ENCODE results near the gene LRRC75A.

LRRC75A gene

DNA sequence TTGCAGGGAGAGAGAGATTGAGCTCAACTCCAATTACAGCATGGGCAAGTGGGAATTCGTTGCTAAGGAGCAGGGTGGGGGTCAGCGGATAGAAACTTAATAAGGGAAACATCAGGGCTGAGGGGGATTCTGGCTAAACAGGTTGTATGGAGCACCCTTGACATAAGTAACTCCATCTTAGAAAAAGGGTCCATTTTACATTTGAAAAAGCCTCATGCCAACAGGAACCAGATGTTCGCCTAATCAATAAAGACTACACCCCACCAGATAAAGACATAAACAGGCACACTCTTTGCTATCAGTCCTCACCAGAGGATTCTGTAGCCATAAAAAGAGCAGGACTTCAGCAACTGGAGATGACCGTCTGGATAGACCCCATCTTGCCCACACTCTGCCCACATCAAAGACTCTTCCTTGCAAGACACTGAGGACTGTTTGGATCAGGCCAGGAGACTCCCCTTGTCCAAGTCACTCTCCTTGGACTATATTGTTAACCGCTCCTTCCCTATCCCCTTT is 1.6 kb upstream of the LRRC75A start:
- Histone ChIP-seq H3K27me3 (ENCODE audit: insufficient read depth, poor library complexity, severe bottlenecking) (no peaks in the 10 kb centered on the region), H3K27ac (replicated peaks) (no peak overlapping the region), H3K4me3 (replicated peaks; ENCODE audit: insufficient read depth, low read length) (no peak overlapping the region)
- no peak for DNase-seq (ENCODE audit: low read depth in 1 of 2, low spot score in 1 of 2)
- TF ChIP-seq, protein P1, sequence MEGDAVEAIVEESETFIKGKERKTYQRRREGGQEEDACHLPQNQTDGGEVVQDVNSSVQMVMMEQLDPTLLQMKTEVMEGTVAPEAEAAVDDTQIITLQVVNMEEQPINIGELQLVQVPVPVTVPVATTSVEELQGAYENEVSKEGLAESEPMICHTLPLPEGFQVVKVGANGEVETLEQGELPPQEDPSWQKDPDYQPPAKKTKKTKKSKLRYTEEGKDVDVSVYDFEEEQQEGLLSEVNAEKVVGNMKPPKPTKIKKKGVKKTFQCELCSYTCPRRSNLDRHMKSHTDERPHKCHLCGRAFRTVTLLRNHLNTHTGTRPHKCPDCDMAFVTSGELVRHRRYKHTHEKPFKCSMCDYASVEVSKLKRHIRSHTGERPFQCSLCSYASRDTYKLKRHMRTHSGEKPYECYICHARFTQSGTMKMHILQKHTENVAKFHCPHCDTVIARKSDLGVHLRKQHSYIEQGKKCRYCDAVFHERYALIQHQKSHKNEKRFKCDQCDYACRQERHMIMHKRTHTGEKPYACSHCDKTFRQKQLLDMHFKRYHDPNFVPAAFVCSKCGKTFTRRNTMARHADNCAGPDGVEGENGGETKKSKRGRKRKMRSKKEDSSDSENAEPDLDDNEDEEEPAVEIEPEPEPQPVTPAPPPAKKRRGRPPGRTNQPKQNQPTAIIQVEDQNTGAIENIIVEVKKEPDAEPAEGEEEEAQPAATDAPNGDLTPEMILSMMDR (IDR thresholded peaks at IDR 0.05; ENCODE audit: insufficient read depth, low read length): no peak
- TF ChIP-seq SPI1 (IDR thresholded peaks at IDR 0.05; ENCODE audit: borderline replicate concordance, low read depth) (no peak), POLR2AphosphoS5 (IDR thresholded peaks at IDR 0.05; ENCODE audit: low read depth) (no peak)

DNA sequence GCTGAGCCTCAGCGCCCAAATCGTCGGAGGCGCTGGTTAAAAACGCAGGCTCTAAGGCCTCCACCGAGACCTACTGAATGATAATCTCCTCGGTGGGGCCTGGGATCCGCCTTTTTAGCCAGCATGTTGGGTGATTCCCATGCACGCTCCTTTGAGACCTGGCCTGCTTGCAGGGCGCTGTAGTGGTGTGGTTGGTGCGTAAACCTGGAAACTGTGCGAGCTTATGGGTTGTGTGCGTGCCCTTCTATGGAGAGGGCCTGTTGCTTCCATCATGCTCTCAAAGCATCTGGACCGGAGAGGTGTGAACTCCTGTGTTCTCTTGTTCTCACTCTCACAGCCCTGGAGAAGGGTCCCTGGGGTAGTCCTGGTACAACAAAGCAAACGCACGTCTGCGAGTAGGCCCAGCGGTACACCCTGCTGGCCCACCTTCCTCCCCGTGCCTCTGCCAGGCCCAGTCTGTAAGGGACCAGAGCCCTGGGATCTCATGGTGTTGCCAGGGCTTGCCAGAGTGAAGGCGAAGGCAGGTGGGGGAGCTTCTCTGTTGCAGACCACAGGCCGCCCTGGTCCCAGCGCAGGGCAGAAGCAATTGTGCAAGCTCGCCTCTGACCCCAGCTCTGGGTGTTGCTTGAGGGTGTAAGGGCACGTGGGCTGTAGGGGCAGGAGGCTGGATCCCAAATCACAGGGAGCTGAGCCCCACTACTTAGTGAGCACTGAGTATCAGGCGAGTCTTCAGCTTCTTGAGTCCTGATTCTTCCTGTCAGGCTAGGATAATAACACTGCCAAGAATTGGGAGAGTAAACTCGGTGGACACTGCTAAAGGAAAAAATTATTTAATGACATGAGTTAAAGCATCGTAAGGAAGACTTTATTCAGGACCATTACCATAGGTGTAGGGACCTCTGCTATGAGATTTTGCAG is 879 bp upstream of the LRRC75A start:
- H3K4me3 ChIP-seq (replicated peaks; ENCODE audit: insufficient read depth, low read length): no peak overlapping the region
- TF ChIP-seq POLR2AphosphoS5 (IDR thresholded peaks at IDR 0.05; ENCODE audit: low read depth): no peak
- no peak for TF ChIP-seq SPI1 (IDR thresholded peaks at IDR 0.05; ENCODE audit: borderline replicate concordance, low read depth)
- TF ChIP-seq GABPA (IDR thresholded peaks at IDR 0.05; ENCODE audit: low read depth): no peak
- TF ChIP-seq, protein P2, sequence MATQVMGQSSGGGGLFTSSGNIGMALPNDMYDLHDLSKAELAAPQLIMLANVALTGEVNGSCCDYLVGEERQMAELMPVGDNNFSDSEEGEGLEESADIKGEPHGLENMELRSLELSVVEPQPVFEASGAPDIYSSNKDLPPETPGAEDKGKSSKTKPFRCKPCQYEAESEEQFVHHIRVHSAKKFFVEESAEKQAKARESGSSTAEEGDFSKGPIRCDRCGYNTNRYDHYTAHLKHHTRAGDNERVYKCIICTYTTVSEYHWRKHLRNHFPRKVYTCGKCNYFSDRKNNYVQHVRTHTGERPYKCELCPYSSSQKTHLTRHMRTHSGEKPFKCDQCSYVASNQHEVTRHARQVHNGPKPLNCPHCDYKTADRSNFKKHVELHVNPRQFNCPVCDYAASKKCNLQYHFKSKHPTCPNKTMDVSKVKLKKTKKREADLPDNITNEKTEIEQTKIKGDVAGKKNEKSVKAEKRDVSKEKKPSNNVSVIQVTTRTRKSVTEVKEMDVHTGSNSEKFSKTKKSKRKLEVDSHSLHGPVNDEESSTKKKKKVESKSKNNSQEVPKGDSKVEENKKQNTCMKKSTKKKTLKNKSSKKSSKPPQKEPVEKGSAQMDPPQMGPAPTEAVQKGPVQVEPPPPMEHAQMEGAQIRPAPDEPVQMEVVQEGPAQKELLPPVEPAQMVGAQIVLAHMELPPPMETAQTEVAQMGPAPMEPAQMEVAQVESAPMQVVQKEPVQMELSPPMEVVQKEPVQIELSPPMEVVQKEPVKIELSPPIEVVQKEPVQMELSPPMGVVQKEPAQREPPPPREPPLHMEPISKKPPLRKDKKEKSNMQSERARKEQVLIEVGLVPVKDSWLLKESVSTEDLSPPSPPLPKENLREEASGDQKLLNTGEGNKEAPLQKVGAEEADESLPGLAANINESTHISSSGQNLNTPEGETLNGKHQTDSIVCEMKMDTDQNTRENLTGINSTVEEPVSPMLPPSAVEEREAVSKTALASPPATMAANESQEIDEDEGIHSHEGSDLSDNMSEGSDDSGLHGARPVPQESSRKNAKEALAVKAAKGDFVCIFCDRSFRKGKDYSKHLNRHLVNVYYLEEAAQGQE (IDR thresholded peaks at IDR 0.05; ENCODE audit: insufficient replicate concordance, low read depth): no peak
- TF ChIP-seq, protein P1 (IDR thresholded peaks at IDR 0.05; ENCODE audit: insufficient read depth, low read length): no peak
- H3K27ac ChIP-seq (replicated peaks): no peak overlapping the region
- no peak for DNase-seq (ENCODE audit: low read depth in 1 of 2, low spot score in 1 of 2)
- no peaks in the 10 kb centered on the region for H3K27me3 ChIP-seq (ENCODE audit: insufficient read depth, poor library complexity, severe bottlenecking)

DNA sequence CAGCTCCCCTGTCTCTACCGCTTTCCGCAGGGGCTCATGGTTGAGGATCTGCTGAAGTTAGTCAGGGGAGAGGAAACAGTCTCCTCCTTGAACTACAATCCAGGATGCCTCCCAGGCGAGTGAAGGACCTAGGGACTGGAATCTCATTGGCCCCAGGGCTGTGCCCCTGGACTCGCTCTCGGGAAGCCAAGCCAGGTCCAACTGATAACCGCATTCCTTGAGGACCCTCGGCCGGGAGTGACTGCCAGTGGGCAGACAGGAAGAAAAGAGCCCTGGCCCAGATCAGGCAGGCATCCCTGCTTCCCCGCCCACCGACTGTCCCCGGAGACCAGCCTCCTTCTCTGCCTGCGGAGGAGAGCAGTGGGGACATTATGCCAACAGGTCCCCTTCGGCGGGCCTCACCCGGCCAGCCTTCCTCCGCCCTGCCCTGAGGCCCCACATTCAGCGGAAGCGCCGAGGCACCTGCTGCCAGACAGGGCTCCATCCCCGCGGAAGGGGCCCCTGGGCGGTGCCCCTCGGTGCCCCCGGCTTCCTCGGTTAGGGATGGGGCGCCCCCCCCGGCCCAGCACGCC is 776 bp downstream of the LRRC75A start:
- no peak for DNase-seq (ENCODE audit: low read depth in 1 of 2, low spot score in 1 of 2)
- no peak overlapping the region for H3K27ac ChIP-seq (replicated peaks)

More for the DNA sequence above, 776 bp downstream of the LRRC75A start:
- no peak for TF ChIP-seq POLR2AphosphoS5 (IDR thresholded peaks at IDR 0.05; ENCODE audit: low read depth)
- TF ChIP-seq GABPA (IDR thresholded peaks at IDR 0.05; ENCODE audit: low read depth): no peak
- no peak for TF ChIP-seq SPI1 (IDR thresholded peaks at IDR 0.05; ENCODE audit: borderline replicate concordance, low read depth)
- TF ChIP-seq, protein P1 (IDR thresholded peaks at IDR 0.05; ENCODE audit: insufficient read depth, low read length): no peak
- TF ChIP-seq, protein P2 (IDR thresholded peaks at IDR 0.05; ENCODE audit: insufficient replicate concordance, low read depth): no peak
- no peaks in the 10 kb centered on the region for H3K27me3 ChIP-seq (ENCODE audit: insufficient read depth, poor library complexity, severe bottlenecking)
- H3K4me3 ChIP-seq (replicated peaks; ENCODE audit: insufficient read depth, low read length): peak overlapping the region; percentile 18; the same call in 1 of the 2 replicates
